ENCODE results near the gene WWOX.

The WWOX gene

DNA sequence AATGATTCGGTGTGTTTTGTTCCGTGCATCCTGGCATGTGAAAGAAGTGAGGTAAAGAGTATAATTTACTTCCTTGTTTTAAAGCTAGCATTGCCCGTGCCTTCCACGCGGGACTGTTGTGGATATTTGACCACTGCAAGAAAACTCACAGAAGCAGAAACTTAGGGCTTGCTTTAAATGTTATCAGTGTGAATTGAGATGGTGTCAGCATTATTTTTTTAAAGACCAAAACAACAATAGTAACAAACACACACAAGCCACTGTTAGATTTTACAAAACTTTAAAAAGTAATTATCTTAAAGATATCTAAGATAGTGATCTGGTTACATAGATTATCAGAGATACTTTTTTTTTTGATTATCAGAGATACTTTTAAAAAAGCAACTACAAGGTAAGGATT is 47.4 kb downstream of the WWOX start:
- DNase-seq (ENCODE audit: low read depth): no peak

DNA sequence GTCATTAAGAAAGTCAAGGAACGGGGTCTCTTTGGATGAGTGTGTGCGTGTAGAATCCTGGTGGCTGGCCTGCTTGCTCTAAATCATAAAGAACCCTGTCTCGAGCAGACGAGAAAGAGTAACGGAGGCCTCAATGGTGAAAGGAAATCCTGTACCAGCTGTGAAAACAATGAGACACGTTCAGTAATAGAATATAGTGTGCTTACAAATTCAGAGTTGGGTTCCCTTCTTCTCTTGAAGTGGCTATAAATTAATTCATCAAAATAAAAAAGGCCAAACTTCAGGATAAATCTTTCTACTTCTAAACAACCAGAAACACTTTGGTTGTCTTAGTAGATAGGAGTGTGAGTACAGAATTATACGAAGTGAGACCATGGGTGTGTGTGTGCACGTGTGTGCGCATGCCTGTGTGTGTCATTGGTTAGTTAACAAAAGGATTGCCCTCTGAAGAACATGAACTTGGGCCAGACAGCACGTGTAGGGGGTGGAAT is 48.5 kb downstream of the WWOX start:
- no peak for DNase-seq (ENCODE audit: low read depth)

DNA sequence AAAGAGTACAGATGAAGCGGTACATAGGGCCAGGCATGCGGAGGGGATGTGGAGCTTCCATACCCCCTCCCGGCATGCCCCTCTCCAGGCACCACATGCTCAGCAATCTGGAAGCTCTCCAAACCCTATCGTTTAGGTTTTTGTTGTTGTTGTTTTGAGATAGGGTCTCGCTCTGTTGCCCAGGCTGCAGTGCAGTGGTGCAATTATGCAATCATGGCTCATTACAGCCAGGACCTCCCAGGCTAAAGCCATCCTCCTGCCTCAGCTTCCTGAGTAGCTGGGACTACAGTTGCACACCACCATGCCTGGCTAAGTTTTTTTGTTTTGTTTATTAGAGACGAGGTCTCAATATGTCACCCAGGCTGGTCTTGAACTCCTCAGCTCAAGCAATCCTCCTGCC is 50.8 kb downstream of the WWOX start:
- no peak for DNase-seq (ENCODE audit: low read depth)

DNA sequence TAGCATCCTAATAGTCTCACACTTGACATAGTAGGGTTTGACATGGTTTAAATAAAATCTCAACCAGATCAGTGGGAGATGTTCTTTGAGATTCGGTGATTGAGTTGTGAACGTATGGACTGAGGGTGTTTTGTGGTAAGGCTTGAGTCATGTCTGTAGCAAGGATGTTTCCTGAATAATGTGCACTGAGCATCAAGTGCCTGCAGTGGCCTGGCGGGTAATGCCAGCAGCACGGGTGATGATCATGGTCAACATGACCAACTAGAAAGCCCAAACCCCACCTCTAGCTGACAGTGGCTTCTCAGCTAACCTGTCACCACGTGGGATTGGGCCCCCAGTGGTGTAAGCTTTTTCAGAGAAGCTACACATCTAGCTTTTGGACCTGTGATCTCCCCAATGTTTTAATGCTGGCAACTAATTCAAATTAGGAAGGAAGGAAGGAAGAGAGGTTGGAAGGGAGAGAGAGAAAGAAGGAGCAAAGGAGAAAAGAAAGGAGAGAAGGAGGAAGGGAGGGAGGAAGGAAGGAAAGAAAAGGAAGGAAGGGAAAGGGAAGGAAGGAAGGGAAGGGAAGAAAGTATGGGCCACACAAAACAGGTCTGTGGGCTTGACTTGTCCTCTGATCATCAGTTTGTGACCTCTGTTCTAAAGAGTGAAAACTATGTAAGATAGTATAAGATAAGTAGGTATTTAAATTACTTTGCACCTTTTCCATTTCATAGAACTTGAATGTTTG is 55.4 kb downstream of the WWOX start:
- no peak for DNase-seq (ENCODE audit: low read depth)

DNA sequence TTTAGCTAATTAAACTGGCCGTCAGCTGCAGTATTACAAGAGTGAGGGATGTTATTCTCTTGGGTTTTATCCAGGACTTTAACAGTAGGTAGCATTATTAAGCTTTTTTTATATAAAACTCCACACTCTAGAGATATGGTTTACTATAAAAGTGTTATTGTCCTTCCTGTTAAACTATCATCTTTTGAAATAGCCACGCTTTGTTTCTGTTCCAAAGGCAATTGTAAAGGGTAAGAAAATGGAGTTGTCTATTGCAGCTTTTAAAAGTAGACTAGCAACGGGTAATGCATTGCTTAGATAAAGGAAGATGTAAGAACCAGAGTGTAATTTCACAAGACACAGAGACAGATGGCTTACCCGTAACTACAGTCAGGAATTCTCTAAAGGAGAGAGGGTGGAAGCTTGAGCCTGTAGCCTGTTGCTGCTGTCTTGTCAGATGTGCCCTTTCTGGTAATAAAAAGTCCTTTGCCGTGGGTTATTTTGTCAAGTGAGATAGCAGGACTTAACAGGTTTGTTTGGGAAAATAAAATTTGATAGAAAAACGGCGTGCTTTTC is 56.4 kb downstream of the WWOX start:
- DNase-seq (ENCODE audit: low read depth): no peak

DNA sequence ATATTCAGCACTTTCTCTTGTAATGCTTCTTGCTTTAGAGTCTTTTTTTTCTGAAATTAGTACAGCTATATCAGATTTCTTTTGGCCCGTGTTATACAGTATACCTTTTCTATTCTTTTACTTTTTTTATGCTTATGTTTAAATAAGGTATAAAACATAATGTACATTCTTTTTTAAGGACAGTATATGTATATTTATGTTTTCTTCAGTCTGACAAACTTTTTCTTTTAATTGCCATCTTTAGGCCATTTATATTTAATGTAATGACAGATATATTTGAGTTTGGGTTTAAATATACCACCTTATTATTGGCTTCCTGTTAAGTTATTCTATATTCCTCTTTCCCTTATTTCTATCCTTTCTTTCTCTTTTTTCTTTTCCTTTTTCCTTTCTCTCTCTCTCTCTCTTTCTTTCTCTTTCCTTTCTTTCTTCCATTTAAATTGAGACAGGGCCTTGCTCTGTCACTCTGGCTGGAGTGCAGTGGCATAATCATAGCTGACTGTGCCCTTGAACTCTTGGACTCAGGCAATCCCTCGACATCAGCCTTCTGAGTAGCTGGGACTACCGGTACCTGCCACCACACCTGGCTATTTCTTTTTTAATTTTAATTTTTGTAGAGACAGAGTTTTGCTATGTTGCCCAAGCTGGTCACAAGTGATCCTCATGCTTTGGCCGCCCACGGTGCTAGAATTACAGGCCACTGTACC is 61.7 kb downstream of the WWOX start:
- no peak for DNase-seq (ENCODE audit: low read depth)

DNA sequence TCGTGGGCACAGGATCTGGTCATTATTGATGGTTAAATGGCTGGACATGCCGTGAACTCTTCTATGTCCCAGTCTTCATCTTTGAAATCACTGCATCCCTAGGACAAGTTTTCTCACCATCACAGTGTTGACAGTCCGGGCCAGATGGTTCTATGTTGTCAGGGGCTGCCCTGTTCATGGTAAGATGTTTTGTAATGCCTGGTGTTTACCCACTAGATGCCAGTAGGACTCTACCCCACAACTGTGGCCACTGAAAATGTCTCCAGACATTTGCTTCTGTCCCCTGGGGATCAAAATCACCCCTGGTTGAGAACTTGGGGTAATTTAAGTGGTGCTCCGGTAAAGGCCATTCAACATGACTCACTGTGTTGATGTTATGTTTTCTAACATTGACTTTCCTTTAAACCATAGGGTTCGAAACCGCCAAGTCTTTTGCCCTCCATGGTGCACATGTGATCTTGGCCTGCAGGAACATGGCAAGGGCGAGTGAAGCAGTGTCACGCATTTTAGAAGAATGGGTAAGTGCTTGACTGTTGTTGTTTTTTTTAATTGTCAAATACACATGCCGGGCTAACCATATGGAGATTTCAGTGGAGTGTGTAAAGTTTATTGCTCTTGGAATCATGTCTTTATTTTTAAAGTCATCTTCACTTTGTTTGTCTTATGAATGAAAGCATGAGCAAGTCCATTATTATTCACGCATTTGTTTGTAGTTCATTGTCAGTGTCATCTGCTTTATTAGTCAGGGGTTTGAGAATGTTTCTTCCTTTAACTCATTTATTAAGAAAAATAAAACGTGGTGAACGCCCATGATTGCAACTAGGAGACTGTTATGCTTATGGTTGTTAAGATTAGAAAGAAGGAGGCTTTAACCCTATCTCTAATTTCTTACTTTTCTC is 64.6 kb downstream of the WWOX start:
- DNase-seq (ENCODE audit: low read depth): no peak

DNA sequence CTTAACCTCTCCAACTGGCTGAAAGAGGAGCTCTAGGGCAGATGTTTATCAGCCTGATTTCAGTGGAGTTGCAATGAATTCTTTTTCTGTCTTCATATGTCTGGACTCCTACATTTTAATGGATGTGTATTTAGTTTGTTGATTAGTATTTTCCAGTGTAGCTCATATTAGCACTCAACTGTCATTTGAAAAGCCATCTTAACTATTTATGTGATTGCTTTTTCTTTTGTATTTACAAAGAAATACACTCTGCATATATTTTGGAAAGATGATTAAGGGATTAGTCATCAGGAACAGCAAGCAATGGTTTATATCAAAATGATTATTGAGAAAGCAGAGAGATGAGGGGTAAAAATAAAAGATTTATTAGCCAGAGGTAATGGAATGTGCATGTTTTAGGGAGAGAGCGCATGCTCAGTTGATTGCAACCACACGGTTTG is 71.1 kb downstream of the WWOX start:
- DNase-seq (ENCODE audit: low read depth): no peak

DNA sequence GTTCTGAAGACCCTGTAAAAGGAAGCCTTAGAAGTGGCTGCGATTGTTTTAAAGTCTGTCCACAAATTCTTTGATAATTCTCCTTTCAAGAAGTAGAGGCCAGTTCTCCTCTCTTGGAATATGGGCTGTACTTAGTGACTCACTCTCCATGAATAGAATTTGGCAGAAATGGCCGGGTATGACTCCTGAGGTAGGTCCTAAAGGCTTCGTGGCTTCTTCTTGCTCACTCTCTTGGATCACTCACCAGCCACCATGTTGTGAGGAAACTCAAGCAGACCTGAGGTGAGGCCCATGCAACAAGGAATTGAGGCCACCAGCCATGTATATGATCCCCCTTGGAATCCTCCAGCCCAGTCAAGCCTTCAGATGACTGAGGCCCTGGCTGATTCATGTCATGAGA is 75.8 kb downstream of the WWOX start:
- DNase-seq (ENCODE audit: low read depth): no peak

DNA sequence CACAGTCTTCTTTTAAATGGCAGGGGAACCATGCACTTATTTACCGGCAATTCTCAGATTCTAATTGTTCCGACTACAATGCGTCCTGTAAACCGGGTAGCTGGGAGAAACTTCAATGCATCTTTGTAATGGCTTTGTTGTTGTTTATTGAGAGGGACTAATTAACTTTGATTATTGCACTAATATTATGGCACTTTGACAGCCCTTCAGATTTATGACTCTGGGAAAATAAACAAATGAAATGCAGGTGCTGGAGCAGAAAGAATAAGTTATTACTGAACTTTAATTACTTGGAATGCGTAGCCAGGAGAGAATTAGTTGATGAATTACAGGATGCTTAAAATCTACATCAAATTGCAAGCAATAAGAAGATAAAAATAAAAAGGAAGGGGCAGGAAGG is 77.0 kb downstream of the WWOX start:
- DNase-seq (ENCODE audit: low read depth): no peak

DNA sequence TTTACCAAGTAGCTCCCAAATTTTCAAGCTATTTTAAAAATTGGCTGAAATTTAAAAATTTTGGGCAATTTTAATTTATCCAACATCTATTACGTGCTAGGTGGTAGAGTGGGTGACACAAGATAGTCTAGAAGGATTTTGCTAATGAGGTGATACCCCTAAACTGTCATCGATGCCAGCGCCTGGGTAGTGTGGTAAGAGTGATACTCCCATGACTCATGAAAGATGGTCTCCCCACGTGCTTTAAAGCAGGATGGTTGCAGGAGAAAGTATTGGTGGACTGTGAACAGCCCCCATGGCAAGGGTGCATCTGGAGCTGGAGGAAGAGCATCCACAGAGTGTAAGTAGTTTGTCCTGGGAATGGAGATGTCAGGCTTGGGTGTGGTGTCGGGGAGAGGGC is 77.8 kb downstream of the WWOX start:
- DNase-seq (ENCODE audit: low read depth): no peak

DNA sequence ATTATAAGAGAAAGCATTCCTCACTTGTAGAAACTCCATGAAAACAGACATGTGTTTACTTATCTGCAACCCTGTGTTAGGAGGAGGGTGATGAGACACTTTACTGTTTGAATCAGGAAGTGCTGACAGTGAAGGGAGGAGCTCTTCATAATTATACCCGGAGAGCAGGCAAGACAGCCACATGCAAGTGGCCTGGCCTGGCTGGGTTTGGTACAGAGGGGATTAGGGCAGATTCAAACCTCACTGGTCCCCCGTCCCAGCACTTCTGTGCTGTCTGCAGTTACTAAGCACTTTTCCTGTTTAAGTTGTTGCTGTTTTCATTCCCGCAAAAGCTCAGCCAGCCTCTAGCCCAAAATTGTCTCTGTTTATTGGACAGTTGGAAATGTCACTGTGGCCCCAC is 78.5 kb downstream of the WWOX start:
- DNase-seq (ENCODE audit: low read depth): no peak

DNA sequence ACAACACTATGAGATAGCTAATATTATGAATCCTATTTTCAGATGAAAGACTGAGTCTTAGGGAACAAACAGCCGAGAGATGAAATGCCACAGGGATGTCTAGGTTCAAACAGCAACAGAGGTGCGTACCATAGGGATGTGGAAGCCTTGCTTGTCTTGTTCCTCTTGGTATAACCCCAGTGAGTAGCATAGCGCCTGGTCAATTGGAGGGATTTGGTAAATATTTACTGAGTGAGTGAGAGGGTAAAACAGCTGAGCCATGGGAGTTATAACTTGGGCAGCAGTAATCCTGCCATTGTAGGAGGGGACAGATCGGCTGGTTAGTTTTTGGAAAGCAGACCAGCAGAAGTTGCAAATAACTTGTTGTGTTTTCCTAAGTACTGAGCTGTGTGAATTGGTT is 80.2 kb downstream of the WWOX start:
- DNase-seq (ENCODE audit: low read depth): no peak

DNA sequence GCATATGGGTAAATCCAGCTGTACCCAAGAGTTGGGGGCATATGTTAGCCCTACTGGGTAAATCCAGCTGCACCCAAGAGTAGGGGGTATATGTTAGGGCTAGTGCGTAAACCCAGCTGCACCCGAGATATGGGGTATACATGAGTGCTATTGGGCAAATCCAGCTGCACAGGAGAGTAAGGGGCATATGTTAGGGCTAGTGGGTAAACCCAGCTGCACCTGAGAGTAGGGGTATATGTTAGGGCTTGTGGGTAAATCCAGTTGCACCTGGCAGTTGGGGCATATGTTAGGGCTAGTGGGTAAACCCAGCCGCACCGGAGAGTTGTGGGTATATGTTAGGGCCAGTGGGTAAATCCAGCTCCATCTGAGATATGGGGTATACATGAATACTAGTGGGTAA is 80.9 kb downstream of the WWOX start:
- DNase-seq (ENCODE audit: low read depth): no peak

DNA sequence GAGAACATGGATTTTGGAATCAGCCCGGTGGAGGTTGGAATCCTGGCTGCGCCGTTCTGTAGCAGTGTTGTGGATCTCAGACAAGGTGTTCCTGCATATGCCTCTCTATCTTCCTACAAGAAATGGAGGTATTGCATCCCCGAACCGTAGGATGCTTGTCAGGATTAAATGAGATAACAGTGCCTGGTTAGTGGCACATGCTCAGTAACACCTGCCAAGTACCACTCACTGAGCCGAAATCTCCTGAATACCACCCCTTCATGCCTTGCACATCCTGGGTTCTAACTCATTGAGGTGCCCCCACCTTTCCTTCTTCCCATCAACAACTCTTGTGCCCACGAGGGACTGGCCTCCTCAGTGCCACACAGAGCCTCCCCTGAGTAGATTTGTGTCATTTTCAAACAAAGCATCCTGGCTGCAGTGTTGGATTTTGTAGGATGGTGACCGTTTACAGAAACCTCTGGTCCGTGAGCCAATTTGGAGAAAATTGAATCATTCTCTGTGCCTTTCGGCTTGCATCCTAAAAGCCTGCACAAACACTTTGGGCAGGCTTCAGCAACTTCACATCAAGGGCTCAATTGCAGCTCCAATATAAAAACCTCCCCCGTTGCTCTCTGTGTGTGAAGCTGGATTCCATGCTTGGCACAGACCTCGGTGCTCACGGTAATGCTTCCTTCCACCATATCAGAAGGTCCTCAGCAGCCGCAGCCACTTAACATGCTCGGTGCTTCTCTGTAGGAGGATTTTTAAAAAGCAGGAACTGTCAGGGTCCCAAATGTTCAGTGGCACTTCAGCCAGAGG is 84.2 kb downstream of the WWOX start:
- no peak for DNase-seq (ENCODE audit: low read depth)

DNA sequence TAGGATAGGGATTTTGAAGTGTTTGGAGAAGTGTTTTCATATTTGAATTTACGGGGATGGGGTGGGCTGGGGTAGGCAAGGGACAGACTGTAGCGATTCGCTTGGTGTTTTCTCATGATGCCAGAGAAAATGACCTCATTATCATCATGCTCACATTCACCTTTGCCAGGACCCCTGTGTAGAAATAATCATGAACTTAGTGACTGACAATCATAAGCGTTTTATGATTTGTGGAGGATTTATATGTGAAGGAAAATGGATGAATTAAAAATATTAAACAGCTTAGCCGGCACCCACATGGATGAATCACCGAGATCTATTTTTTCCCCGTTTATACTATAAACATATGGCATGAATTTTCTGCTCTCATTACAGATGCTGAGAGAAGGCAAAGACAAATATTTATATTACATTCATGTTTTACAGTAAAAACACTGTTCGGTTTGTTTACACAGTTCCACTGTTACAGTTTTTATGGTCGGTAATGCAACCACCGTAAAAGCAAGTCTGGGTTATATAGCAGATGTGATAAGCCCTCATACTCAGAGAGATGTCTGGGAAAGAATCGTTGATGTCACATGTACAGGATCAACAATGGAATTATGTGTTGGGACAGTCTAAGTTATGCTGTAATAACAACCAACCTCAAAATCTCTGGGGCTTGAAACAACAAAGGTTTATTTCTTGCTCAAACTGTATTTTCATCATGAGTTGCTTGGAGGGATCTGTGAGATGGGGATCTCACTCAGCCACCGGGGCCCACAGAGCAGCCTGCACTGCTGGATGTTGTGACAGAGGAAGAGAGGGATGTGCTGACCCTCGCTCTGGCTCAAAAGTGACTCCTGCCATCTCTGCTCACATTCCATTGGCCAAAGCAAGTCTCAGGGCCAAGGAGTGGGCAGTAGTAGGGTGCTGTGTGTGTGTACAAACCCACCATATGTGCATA is 85.1 kb downstream of the WWOX start:
- no peak for DNase-seq (ENCODE audit: low read depth)

DNA sequence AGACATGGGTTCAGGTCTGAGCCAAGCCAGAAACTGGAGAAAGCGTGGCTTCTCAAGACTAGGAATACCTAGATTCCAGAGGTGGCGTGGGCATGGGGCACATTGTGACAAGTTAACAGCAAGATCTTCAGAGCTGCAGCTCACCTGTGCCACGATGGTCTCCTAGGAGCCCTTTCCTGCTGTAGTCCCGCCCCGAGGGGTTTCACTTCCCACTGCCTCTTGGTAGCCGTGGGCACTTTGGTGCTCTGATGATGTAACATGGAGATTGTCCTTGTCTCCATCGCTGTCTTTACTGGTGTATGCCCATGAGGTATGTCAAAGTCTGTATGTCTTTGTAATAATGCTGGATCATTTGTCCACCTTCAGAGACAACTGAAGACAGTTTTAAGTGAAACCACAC is 89.7 kb downstream of the WWOX start:
- DNase-seq (ENCODE audit: low read depth): no peak

DNA sequence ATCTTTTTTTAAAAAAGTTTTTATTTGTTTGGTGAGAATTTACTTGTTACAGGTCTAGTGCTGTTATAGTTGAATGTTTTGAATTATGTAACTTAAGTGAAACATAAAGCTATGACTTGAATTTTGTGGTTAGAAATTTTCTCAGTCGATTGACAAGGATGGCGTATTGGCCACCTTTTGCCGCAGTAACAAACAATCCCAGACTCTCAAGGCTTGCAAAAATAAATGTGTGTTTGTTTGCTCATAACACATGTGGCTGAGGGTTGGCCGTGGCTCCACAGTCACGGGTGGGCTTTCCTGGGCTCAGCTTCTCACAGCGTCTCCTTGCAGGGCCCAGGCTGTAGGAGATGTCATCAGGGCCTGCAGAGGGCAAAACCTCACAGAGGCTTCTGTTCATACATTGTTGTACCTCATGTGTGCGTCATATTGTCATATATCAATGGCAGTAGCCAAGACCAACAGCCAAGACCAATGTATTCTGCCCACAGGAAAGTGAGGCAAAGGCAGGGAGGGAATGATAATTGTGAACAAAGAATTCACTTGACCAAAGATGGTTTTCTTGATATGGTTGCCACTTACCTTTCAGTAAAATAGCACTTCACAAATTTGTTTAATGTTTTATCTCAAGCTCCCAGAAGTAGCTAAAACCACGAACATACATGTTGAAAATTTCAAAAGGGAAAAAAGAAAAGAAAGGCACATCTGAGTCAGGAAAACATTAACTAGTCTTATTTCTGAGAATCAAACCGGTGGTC is 93.5 kb downstream of the WWOX start:
- no peak for DNase-seq (ENCODE audit: low read depth)

DNA sequence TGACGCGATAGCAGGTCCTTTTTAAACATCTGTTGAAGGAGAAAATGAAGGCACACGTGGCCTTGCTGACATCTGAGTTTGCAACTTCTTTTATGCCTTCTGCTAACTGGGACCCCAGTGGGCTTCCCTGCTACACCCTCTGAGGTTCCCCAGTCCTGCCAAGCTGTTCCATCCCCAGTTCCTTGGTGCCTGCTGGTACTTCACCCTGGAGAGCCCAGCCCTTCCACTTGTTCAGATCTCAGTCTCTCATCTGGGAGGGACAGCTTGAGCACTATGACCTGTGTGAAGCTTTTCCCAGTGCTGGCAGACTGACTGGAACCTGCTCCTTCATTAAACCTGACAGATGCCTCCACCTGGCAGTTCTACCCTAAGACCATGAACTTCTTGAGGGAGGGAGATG is 95.5 kb downstream of the WWOX start:
- DNase-seq (ENCODE audit: low read depth): no peak

DNA sequence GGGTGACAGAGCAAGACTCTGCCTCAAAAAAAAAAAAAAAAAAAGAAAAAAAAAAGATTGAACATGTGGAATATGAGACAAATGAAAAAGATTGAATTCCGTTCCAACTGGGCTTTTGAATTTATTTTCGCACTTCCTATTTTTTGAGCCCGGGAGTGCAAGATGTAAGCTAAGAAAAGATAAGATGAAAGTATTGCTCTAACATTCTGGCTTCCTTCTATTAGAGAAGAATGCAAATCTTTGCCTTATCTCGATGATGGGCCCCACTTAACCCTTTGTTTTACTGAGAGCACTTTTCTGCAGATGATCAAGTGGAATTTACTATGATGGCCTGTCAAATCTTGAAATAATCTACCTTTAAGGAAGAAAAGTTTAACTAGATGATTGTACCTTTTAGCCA is 96.3 kb downstream of the WWOX start:
- DNase-seq (ENCODE audit: low read depth): no peak

All from stimulated activated CD8-positive, alpha-beta memory T cell treated with anti-CD3 and anti-CD28 coated beads, Interleukin-7, amount 100 ng/mL, for 24 hours (primary cell).